ENCODE measurements around the gene FBXO24. TPM values are rescaled to one million over a fixed set of nuclear protein-coding genes. Genes with fewer than 3 reads are reported as not detected.

The FBXO24 gene
- total RNA-seq, 2 donors from 2014 or later: 1.3 to 3.0 TPM

GRCh38 chr7:100582041-100582579 is 4.0 kb upstream of the FBXO24 start:
- peak; percentile 36 for DNase-seq
- Histone ChIP-seq H3K9ac (ENCODE audit: extremely low read depth, low read length, poor library complexity, severe bottlenecking) (no peak overlapping the region), H3K4me3 (ENCODE audit: low read length) (no peak overlapping the region), H3K36me3 (ENCODE audit: control insufficient read depth, insufficient read depth, low read length) (peaks cover 39% of the 10 kb centered on the region), H3K27me3 (ENCODE audit: control insufficient read depth, insufficient read depth, low read length, poor library complexity, severe bottlenecking) (no peaks in the 10 kb centered on the region), H3K4me1 (ENCODE audit: control insufficient read depth, insufficient read depth, low read length) (peaks cover 9% of the 10 kb centered on the region), H3K9me3 (ENCODE audit: control insufficient read depth, low read length) (no peaks in the 10 kb centered on the region), H3K27ac (ENCODE audit: low read depth, low read length) (no peak overlapping the region)
- Mint-ChIP-seq H3K9me3 (no peaks in the 10 kb centered on the region), H3K36me3 (ENCODE audit: low read depth) (peaks cover 12% of the 10 kb centered on the region), H3K27me3 (ENCODE audit: insufficient read depth) (no peaks in the 10 kb centered on the region), H3K27ac (no peak overlapping the region), H3K4me3 (no peak overlapping the region), H3K4me1 (peaks cover 19% of the 10 kb centered on the region)
- TF ChIP-seq CTCF (conservative IDR thresholded peaks at IDR 0.05): no peak
- WGBS, 2 experiments (ENCODE audit: insufficient coverage in 1 of 2, insufficient read length in 1 of 2): 89 to 94% methylated on average over 13 to 20 of the region's 20 CpGs

- H3K9me3 ChIP-seq (ENCODE audit: control insufficient read depth, low read length): no peaks in the 10 kb centered on the region
- Mint-ChIP-seq H3K36me3 (ENCODE audit: low read depth) (peaks cover 12% of the 10 kb centered on the region), H3K4me3 (no peak overlapping the region), H3K27ac (no peak overlapping the region), H3K9me3 (no peaks in the 10 kb centered on the region), H3K27me3 (ENCODE audit: insufficient read depth) (no peaks in the 10 kb centered on the region), H3K4me1 (peaks cover 19% of the 10 kb centered on the region)
- no peak overlapping the region for H3K9ac ChIP-seq (ENCODE audit: extremely low read depth, low read length, poor library complexity, severe bottlenecking)
- H3K36me3 ChIP-seq (ENCODE audit: control insufficient read depth, insufficient read depth, low read length): peaks cover 36% of the 10 kb centered on the region
- TF ChIP-seq CTCF (conservative IDR thresholded peaks at IDR 0.05): no peak
- peaks cover 9% of the 10 kb centered on the region for H3K4me1 ChIP-seq (ENCODE audit: control insufficient read depth, insufficient read depth, low read length)
- no peaks in the 10 kb centered on the region for H3K27me3 ChIP-seq (ENCODE audit: control insufficient read depth, insufficient read depth, low read length, poor library complexity, severe bottlenecking)
- H3K4me3 ChIP-seq (ENCODE audit: low read length): no peak overlapping the region
- 93 to 98% methylated on average over 6 to 11 of the region's 11 CpGs for WGBS, 2 experiments (ENCODE audit: insufficient coverage in 1 of 2, insufficient read length in 1 of 2)
- DNase-seq: peak; percentile 31
- no peak overlapping the region for H3K27ac ChIP-seq (ENCODE audit: low read depth, low read length)
These were observed 3.5 kb upstream of the FBXO24 start for GRCh38 chr7:100582650-100583049.

GRCh38 chr7:100583132-100584053 is 2.7 kb upstream of the FBXO24 start:
- DNase-seq: peak; percentile 67
- Histone ChIP-seq H3K27me3 (ENCODE audit: control insufficient read depth, insufficient read depth, low read length, poor library complexity, severe bottlenecking) (no peaks in the 10 kb centered on the region), H3K4me1 (ENCODE audit: control insufficient read depth, insufficient read depth, low read length) (peaks cover 9% of the 10 kb centered on the region), H3K9ac (ENCODE audit: extremely low read depth, low read length, poor library complexity, severe bottlenecking) (no peak overlapping the region), H3K9me3 (ENCODE audit: control insufficient read depth, low read length) (no peaks in the 10 kb centered on the region), H3K36me3 (ENCODE audit: control insufficient read depth, insufficient read depth, low read length) (peaks cover 34% of the 10 kb centered on the region), H3K27ac (ENCODE audit: low read depth, low read length) (no peak overlapping the region), H3K4me3 (ENCODE audit: low read length) (peak overlapping the region; percentile 29)
- H3K4me3 Mint-ChIP-seq: peak overlapping the region; percentile 89
- H3K36me3 Mint-ChIP-seq (ENCODE audit: low read depth): peaks cover 12% of the 10 kb centered on the region
- no peaks in the 10 kb centered on the region for H3K9me3 Mint-ChIP-seq
- H3K27me3 Mint-ChIP-seq (ENCODE audit: insufficient read depth): no peaks in the 10 kb centered on the region
- WGBS, 2 experiments (ENCODE audit: insufficient coverage in 1 of 2, insufficient read length in 1 of 2): 73 to 79% methylated on average over 7 to 23 of the region's 23 CpGs
- no peak for TF ChIP-seq CTCF (conservative IDR thresholded peaks at IDR 0.05)
- peaks cover 20% of the 10 kb centered on the region for H3K4me1 Mint-ChIP-seq
- peak overlapping the region; percentile 77 for H3K27ac Mint-ChIP-seq

Data from endodermal cell (in vitro differentiated cells).